ENCODE data around the gene AIPL1. TPM values are rescaled to one million over a fixed set of nuclear protein-coding genes. Genes with fewer than 3 reads are reported as not detected.

The AIPL1 gene
- total and polyA plus RNA-seq, 2 of the 13 experiments (the other 11 are each of a cell fraction or from before 2014, with no cell fraction given), result not detected

- Histone ChIP-seq H3K4me1 (ENCODE audit: insufficient read depth, low read length) (peaks cover 24% of the 10 kb centered on the region), H3K27ac (ENCODE audit: extremely low read length, insufficient read depth, low read length) (no peak overlapping the region), H3K4me3 (replicated peaks in 1 of 3; ENCODE audit: insufficient read depth in 1 of 3, low read depth in 2 of 3, low read length in 3 of 3) (no peak overlapping the region), H4K20me1 (ENCODE audit: insufficient read depth, low read length) (no peaks in the 10 kb centered on the region), H3K9ac (ENCODE audit: insufficient read depth, low read depth, low read length) (no peak overlapping the region), H3K36me3 (replicated peaks in 1 of 2; ENCODE audit: control insufficient read depth in 1 of 2, insufficient read depth in 2 of 2, low read length in 2 of 2) (peaks cover 2 to 10% of the 10 kb centered on the region in 2 experiments; a peak in 2 of 5 replicates), H3K27me3 (ENCODE audit: control insufficient read depth in 1 of 2, insufficient read depth in 2 of 2, low read length in 2 of 2) (no peaks in the 10 kb centered on the region; a peak in 1 of 5 replicates), H3K9me3 (ENCODE audit: low read length) (no peaks in the 10 kb centered on the region), H3K4me2 (ENCODE audit: low read depth, low read length) (no peak overlapping the region), H3K79me2 (ENCODE audit: insufficient read depth, low read length) (no peaks in the 10 kb centered on the region), H2AFZ (ENCODE audit: low read length) (no peak overlapping the region)
- intact Hi-C loops (cut with micrococcal nuclease; ENCODE audit: unreplicated experiment), result no loop called here
- ChIA-PET CTCF (ENCODE audit: low intra/inter-chr PET ratio, low total read pairs) (no interaction called here), POLR2A (no interaction called here)
- FAIRE-seq (no peak), DNase-seq (ENCODE audit: low spot score) (no peak), ATAC-seq (no peak)
- BruUV-seq (replicated peaks), result no TSS peak
- 95% methylated on average over 6 of the region's 6 CpGs for WGBS (ENCODE audit: low lambda C conversion rate)
- in situ Hi-C loops (cut with HindIII; ENCODE audit: extremely low pct_ligation_motif_present, low pct_unique_long_range_greater_than_20kb), result no loop called here
- TF ChIP-seq ZNF431 (CRISPR knock-in tag; IDR thresholded peaks at IDR 0.05; ENCODE audit: borderline replicate concordance, low read depth) (no peak), ARNT (IDR thresholded peaks at IDR 0.05) (no peak), ZC3H4 (CRISPR knock-in tag; IDR thresholded peaks at IDR 0.05; ENCODE audit: borderline replicate concordance) (no peak), MATR3 (CRISPR knock-in tag; IDR thresholded peaks at IDR 0.05) (no peak), HOXA3 (CRISPR knock-in tag; IDR thresholded peaks at IDR 0.05) (no peak), HOXA9 (CRISPR knock-in tag; IDR thresholded peaks at IDR 0.05; ENCODE audit: borderline replicate concordance) (no peak), ZNF703 (CRISPR knock-in tag; IDR thresholded peaks at IDR 0.05; ENCODE audit: borderline replicate concordance) (no peak), ZNF576 (CRISPR knock-in tag; IDR thresholded peaks at IDR 0.05) (no peak), NFRKB (IDR thresholded peaks at IDR 0.05) (no peak), ZNF256 (CRISPR knock-in tag; conservative IDR thresholded peaks at IDR 0.05) (no peak), ZFP62 (CRISPR knock-in tag; IDR thresholded peaks at IDR 0.05) (no peak), ASH2L (IDR thresholded peaks at IDR 0.05; ENCODE audit: insufficient read length, low read depth, low read length) (no peak), ZNF510 (CRISPR knock-in tag; IDR thresholded peaks at IDR 0.05; ENCODE audit: low read depth) (no peak), HNF1A (IDR thresholded peaks at IDR 0.05; ENCODE audit: low read depth) (no peak), HNF1A (CRISPR knock-in tag; IDR thresholded peaks at IDR 0.05; ENCODE audit: borderline replicate concordance) (no peak), TRIM22 (IDR thresholded peaks at IDR 0.05) (no peak)
Observed at GRCh38 chr17:6448473-6448872, 13.6 kb upstream of the AIPL1 start.
